NCI-H2081 (cell line): Measurements from ENCODE around the gene DNASE1L3.
"Not testable (repeated sequence)": the region's sequence is repeated elsewhere in the genome, so short reads cannot be mapped to it uniquely, and the experiment has no call there.

Source experiments
- DNase-seq, 2 experiments: peaks; one replicate each; lab custom pipeline; 2025; lab: John Stamatoyannopoulos, UW

Gene DNASE1L3

GRCh38 chr3:58236527-58237237 is 25.9 kb upstream of the DNASE1L3 start:
- no peak for DNase-seq

GRCh38 chr3:58235970-58236369 is 25.2 kb upstream of the DNASE1L3 start:
- DNase-seq, result no peak

- no peak for DNase-seq
Measured at GRCh38 chr3:58234516-58234931, 23.8 kb upstream of the DNASE1L3 start.

GRCh38 chr3:58231666-58232065 is 20.9 kb upstream of the DNASE1L3 start:
- no peak for DNase-seq

- no peak for DNase-seq
Measured at GRCh38 chr3:58230876-58231552, 20.2 kb upstream of the DNASE1L3 start.

GRCh38 chr3:58227933-58228332 is 17.2 kb upstream of the DNASE1L3 start:
- not testable (repeated sequence) for DNase-seq

GRCh38 chr3:58223855-58224254 is 13.1 kb upstream of the DNASE1L3 start:
- DNase-seq, result no peak

- no peak for DNase-seq
Measured at GRCh38 chr3:58222161-58222724, 11.5 kb upstream of the DNASE1L3 start.

- no peak for DNase-seq
Measured at GRCh38 chr3:58218904-58219303, 8.1 kb upstream of the DNASE1L3 start.

GRCh38 chr3:58217209-58217811 is 6.5 kb upstream of the DNASE1L3 start:
- DNase-seq, result peak; percentile 11 to 39

GRCh38 chr3:58216496-58217195 is 5.9 kb upstream of the DNASE1L3 start:
- no peak for DNase-seq

GRCh38 chr3:58215317-58216025 is 4.7 kb upstream of the DNASE1L3 start:
- DNase-seq, result no peak

GRCh38 chr3:58214484-58215316 is 3.9 kb upstream of the DNASE1L3 start:
- DNase-seq, result no peak

- no peak for DNase-seq
Measured at GRCh38 chr3:58209933-58210332, 839 bp downstream of the DNASE1L3 start.

GRCh38 chr3:58207954-58208353 is 2.8 kb downstream of the DNASE1L3 start:
- no peak for DNase-seq

- no peak for DNase-seq
Measured at GRCh38 chr3:58206406-58207011, 4.3 kb downstream of the DNASE1L3 start.

GRCh38 chr3:58205981-58206380 is 4.8 kb downstream of the DNASE1L3 start:
- no peak for DNase-seq

GRCh38 chr3:58204720-58205119 is 6.1 kb downstream of the DNASE1L3 start:
- no peak for DNase-seq

GRCh38 chr3:58203541-58203940 is 7.2 kb downstream of the DNASE1L3 start:
- no peak for DNase-seq

- DNase-seq, result no peak
Measured at GRCh38 chr3:58202917-58203360, 7.8 kb downstream of the DNASE1L3 start.
